GM12875 (cell line): ENCODE data around the gene RASGRF2.
"Not testable (repeated sequence)": the region's sequence is repeated elsewhere in the genome, so short reads cannot be mapped to it uniquely, and the experiment has no call there.

Experiments
- H3K4me3 ChIP-seq: one replicate; pipeline ENCODE4 v1.5.1; 2011; ENCODE audit warnings: low read depth, low read length, control low read depth
- TF ChIP-seq, protein P1 (sequence below): IDR thresholded peaks from 2 replicates; pipeline ENCODE4 v1.5.1; 2011; ENCODE audit warnings: low read depth, mild to moderate bottlenecking, control low read depth, inconsistent platforms, low read length, moderate library complexity, borderline replicate concordance; ENCODE audit not compliant: insufficient read depth

Gene RASGRF2

GRCh38 chr5:81121836-81122630 is 161.9 kb downstream of the RASGRF2 start:
- TF ChIP-seq, protein P1, sequence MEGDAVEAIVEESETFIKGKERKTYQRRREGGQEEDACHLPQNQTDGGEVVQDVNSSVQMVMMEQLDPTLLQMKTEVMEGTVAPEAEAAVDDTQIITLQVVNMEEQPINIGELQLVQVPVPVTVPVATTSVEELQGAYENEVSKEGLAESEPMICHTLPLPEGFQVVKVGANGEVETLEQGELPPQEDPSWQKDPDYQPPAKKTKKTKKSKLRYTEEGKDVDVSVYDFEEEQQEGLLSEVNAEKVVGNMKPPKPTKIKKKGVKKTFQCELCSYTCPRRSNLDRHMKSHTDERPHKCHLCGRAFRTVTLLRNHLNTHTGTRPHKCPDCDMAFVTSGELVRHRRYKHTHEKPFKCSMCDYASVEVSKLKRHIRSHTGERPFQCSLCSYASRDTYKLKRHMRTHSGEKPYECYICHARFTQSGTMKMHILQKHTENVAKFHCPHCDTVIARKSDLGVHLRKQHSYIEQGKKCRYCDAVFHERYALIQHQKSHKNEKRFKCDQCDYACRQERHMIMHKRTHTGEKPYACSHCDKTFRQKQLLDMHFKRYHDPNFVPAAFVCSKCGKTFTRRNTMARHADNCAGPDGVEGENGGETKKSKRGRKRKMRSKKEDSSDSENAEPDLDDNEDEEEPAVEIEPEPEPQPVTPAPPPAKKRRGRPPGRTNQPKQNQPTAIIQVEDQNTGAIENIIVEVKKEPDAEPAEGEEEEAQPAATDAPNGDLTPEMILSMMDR = no peak
- H3K4me3 ChIP-seq = no peak overlapping the region

DNA sequence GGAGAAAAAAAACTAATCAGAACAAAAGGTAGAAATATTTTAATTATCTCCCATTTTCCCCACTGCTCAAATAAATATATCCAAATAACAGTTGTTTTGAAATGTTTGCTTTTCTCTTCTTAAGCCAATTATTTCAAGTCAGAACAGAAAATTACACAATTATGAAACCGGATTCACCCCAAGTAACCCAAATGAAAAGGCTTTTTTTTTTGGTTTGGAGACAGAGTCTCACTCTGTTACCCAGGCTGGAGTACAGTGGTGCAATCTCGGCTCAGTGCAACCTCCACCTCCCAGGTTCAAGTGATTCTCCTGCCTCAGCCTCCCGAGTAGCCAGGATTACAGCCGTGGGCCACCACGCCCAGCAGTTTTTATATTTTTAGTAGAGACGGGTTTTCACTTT is 164.5 kb downstream of the RASGRF2 start:
- not testable (repeated sequence) for H3K4me3 ChIP-seq

DNA sequence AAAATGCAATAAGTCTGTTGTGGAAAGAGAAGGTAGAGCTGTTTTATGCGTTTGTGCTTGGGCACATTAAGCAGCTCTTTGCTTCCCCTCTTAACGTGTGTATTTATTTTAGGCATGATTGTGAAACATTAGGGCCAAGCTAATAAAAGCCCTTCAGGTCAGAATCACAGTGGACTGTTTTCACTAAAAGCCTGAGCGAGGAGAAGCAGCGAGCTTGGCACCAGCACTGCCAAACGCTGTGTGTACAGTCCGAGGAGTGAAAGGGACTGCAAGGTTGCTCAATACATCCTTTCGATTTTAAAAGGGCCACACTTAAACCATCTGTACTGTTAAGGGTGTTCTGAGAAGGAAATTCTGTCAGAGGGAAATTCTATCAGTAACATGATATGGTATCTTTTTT is 165.8 kb downstream of the RASGRF2 start:
- TF ChIP-seq, protein P1 = no peak
- no peak overlapping the region for H3K4me3 ChIP-seq

- TF ChIP-seq, protein P1 = no peak
- H3K4me3 ChIP-seq = no peak overlapping the region
These were observed 168.3 kb downstream of the RASGRF2 start for GRCh38 chr5:81128416-81128815.

- H3K4me3 ChIP-seq = no peak overlapping the region
- TF ChIP-seq, protein P1 = no peak
These were observed 172.2 kb downstream of the RASGRF2 start for GRCh38 chr5:81132381-81132780.

GRCh38 chr5:81134066-81134465 is 173.9 kb downstream of the RASGRF2 start:
- TF ChIP-seq, protein P1 = no peak
- H3K4me3 ChIP-seq = no peak overlapping the region

DNA sequence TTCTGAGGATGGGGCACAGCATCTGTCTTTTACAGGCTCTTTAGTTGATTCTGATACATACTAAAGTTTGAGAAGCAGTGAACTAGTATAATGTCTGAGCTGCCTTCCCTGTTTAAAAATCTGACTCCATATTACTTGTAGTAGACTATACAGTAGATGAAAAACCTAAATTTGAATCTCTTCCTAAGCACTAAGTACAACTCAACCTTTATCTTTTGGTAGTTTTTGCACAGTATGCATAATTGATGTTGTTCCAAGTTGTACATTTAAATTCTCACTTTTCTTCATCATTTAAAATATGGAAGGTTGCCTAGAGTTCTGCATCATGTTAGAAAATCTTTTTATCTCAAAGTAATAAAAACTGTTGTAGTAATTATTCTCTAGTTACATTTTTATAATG is 174.4 kb downstream of the RASGRF2 start:
- TF ChIP-seq, protein P1 = no peak
- H3K4me3 ChIP-seq = no peak overlapping the region

DNA sequence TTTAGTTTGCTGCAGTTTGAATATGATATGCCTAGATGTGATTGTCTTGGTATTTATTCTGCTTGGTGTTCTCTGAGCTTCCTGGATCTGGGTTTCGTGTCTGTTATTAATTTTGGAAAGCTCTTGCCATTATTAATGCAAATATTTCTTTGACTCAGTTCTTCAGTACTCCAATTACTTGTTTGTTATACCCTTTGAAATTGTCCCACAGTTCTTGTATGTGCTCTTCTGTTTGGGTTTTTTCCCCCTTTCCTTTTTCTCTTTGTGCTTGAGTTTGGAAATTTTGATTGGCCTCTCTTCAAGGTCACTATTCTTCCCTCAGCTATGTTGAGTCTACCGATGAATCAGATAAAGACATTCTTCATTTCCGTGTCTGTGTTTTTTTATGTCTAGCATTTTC is 176.4 kb downstream of the RASGRF2 start:
- H3K4me3 ChIP-seq = no peak overlapping the region
- TF ChIP-seq, protein P1 = no peak
